OCI-LY3 (cell line): Measurements from ENCODE around the gene STARD13.

Source experiments
- H2AFZ ChIP-seq: fragments of 200-600, 300-600 bp; shearing (Covaris generic); 2 replicates; pipeline ENCODE4 v1.6.0; 2014; ENCODE audit warnings: antibody characterized with exemption, low read depth, low read length
- H3K27ac ChIP-seq: fragments of 200-600, 300-600 bp; sonication (generic); 2 replicates; pipeline ENCODE4 v1.5.1; 2014; ENCODE audit warnings: mild to moderate bottlenecking, low read length, moderate library complexity, mixed read lengths
- H3K27me3 ChIP-seq: fragments of 200-600, 300-600 bp; sonication (generic); 2 replicates; pipeline ENCODE4 v1.6.1; 2014; ENCODE audit warnings: low read depth, low read length, mixed read lengths
- H3K36me3 ChIP-seq: fragments of 200-600, 300-600 bp; sonication (generic); replicated peaks from 2 replicates; pipeline ENCODE3; 2014; ENCODE audit warnings: low read depth, low read length, mixed read lengths
- H3K4me1 ChIP-seq: fragments of 300-600, 200-600 bp; sonication (generic); 2 replicates; pipeline ENCODE4 v1.6.1; 2014; ENCODE audit warnings: low read length, mixed read lengths
- H3K4me2 ChIP-seq: fragments of 200-600, 300-600 bp; sonication (generic); 2 replicates; pipeline ENCODE4 v1.6.1; 2014; ENCODE audit warnings: low read length, mixed read lengths
- H3K4me3 ChIP-seq: fragments of 300-600, 200-600 bp; sonication (generic); 2 replicates; pipeline ENCODE4 v1.5.1; 2014; ENCODE audit warnings: antibody characterized with exemption, mild to moderate bottlenecking, low read length, moderate library complexity
- H3K79me2 ChIP-seq: fragments of 300-600, 200-600 bp; shearing (Covaris generic); 2 replicates; pipeline ENCODE4 v1.6.1; 2014; ENCODE audit warnings: mild to moderate bottlenecking, low read length, mixed read lengths
- H3K9ac ChIP-seq: fragments of 300-600, 200-600 bp; shearing (Covaris generic); 2 replicates; pipeline ENCODE4 v1.6.0; 2014; ENCODE audit warnings: mild to moderate bottlenecking, low read length, moderate library complexity
- H3K9me3 ChIP-seq: fragments of 200-600, 300-600 bp; shearing (Covaris generic); 2 replicates; pipeline ENCODE4 v1.6.1; 2014; ENCODE audit warnings: low read length, mixed read lengths; ENCODE audit not compliant: insufficient read depth
- H4K20me1 ChIP-seq: fragments of 200-600, 300-600 bp; sonication (generic); 2 replicates; pipeline ENCODE4 v1.6.1; 2016; ENCODE audit warnings: low read length, mixed read lengths; ENCODE audit not compliant: insufficient read depth
- CTCF ChIP-seq: fragments of 200-600, 300-600 bp; sonication (generic); IDR thresholded peaks from 2 replicates; pipeline ENCODE4 v1.5.1; 2014; ENCODE audit warnings: antibody characterized with exemption, low read length, low read depth
- EZH2phosphoT487 ChIP-seq: fragments of 200-600 bp; shearing (Covaris generic); IDR thresholded peaks from 2 replicates; pipeline ENCODE4 v1.6.1; 2018; ENCODE audit warnings: antibody characterized with exemption, mixed run types, low read depth

The STARD13 gene

GRCh38 chr13:33145667-33146066, 139.9 kb downstream of the STARD13 start:
- TF ChIP-seq EZH2phosphoT487 (no peak), CTCF (no peak)
- Histone ChIP-seq H4K20me1 (no peaks in the 10 kb centered on the region), H3K36me3 (peaks cover 28% of the 10 kb centered on the region), H3K9me3 (peaks cover 31% of the 10 kb centered on the region), H3K4me2 (no peak overlapping the region), H3K27ac (no peak overlapping the region), H3K79me2 (no peaks in the 10 kb centered on the region), H3K27me3 (no peaks in the 10 kb centered on the region), H3K9ac (no peak overlapping the region), H3K4me1 (peaks cover 28% of the 10 kb centered on the region), H3K4me3 (no peak overlapping the region), H2AFZ (no peak overlapping the region)

GRCh38 chr13:33144358-33144784, 141.2 kb downstream of the STARD13 start:
- H3K4me2 ChIP-seq, result no peak overlapping the region
- no peaks in the 10 kb centered on the region for H3K27me3 ChIP-seq
- TF ChIP-seq CTCF (no peak), EZH2phosphoT487 (no peak)
- no peak overlapping the region for H3K4me3 ChIP-seq
- H3K9ac ChIP-seq, result no peak overlapping the region
- H2AFZ ChIP-seq, result no peak overlapping the region
- H3K4me1 ChIP-seq, result peaks cover 22% of the 10 kb centered on the region
- no peak overlapping the region for H3K27ac ChIP-seq
- no peaks in the 10 kb centered on the region for H4K20me1 ChIP-seq
- peaks cover 28% of the 10 kb centered on the region for H3K36me3 ChIP-seq
- H3K79me2 ChIP-seq, result no peaks in the 10 kb centered on the region
- H3K9me3 ChIP-seq, result peaks cover 31% of the 10 kb centered on the region

- Histone ChIP-seq H4K20me1 (no peaks in the 10 kb centered on the region), H3K9me3 (peaks cover 13% of the 10 kb centered on the region), H3K4me1 (peaks cover 4% of the 10 kb centered on the region; the same call in 1 of the 2 replicates), H3K9ac (no peak overlapping the region), H3K36me3 (peaks cover 7% of the 10 kb centered on the region), H3K4me2 (no peak overlapping the region), H3K27ac (no peak overlapping the region), H3K79me2 (no peaks in the 10 kb centered on the region), H3K4me3 (no peak overlapping the region), H2AFZ (no peak overlapping the region), H3K27me3 (no peaks in the 10 kb centered on the region)
- TF ChIP-seq CTCF (no peak), EZH2phosphoT487 (no peak)
These were observed 145.6 kb downstream of the STARD13 start for GRCh38 chr13:33139780-33140535.

GRCh38 chr13:33139184-33139583, 146.4 kb downstream of the STARD13 start:
- no peak overlapping the region for H3K27ac ChIP-seq
- no peak overlapping the region for H3K4me2 ChIP-seq
- H3K9me3 ChIP-seq, result peaks cover 10% of the 10 kb centered on the region
- H3K36me3 ChIP-seq, result no peaks in the 10 kb centered on the region
- no peak overlapping the region for H3K4me3 ChIP-seq
- no peak overlapping the region for H3K9ac ChIP-seq
- H2AFZ ChIP-seq, result no peak overlapping the region
- TF ChIP-seq EZH2phosphoT487 (no peak), CTCF (no peak)
- no peaks in the 10 kb centered on the region for H3K4me1 ChIP-seq
- H4K20me1 ChIP-seq, result no peaks in the 10 kb centered on the region
- H3K27me3 ChIP-seq, result no peaks in the 10 kb centered on the region
- H3K79me2 ChIP-seq, result no peaks in the 10 kb centered on the region
